Keratinocyte (primary cell): ENCODE data around the gene ERC1.

Experiments
- EZH2 ChIP-seq: IDR thresholded peaks from one replicate; pipeline ENCODE4 v1.6.1; 2012; ENCODE audit warnings: inconsistent platforms, mild to moderate bottlenecking, low read length, moderate library complexity
- TF ChIP-seq, protein P1 (sequence below), 3 experiments: IDR thresholded peaks in 1 of 3; conservative IDR thresholded peaks in 1 of 3; optimal IDR thresholded peaks in 1 of 3; 2 replicates in 2 of 3; 3 replicates in 1 of 3; pipeline versions ENCODE3 to v1.5.1; 2011; ENCODE audit warnings: low read length in 3 of 3, mild to moderate bottlenecking in 3 of 3, moderate library complexity in 2 of 3, control low read depth in 1 of 3, inconsistent platforms in 1 of 3; ENCODE audit not compliant: insufficient read depth in 2 of 3; ENCODE audit errors: extremely low read depth in 1 of 3

GRCh38 chr12:1491983-1492697 is 501.1 kb downstream of the ERC1 start:
- TF ChIP-seq, protein P1, sequence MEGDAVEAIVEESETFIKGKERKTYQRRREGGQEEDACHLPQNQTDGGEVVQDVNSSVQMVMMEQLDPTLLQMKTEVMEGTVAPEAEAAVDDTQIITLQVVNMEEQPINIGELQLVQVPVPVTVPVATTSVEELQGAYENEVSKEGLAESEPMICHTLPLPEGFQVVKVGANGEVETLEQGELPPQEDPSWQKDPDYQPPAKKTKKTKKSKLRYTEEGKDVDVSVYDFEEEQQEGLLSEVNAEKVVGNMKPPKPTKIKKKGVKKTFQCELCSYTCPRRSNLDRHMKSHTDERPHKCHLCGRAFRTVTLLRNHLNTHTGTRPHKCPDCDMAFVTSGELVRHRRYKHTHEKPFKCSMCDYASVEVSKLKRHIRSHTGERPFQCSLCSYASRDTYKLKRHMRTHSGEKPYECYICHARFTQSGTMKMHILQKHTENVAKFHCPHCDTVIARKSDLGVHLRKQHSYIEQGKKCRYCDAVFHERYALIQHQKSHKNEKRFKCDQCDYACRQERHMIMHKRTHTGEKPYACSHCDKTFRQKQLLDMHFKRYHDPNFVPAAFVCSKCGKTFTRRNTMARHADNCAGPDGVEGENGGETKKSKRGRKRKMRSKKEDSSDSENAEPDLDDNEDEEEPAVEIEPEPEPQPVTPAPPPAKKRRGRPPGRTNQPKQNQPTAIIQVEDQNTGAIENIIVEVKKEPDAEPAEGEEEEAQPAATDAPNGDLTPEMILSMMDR (optimal IDR thresholded peaks at IDR 0.05 in 1 of 3, IDR thresholded peaks at IDR 0.05 in 1 of 3, conservative IDR thresholded peaks at IDR 0.05 in 1 of 3; ENCODE audit: extremely low read depth in 1 of 3, insufficient read depth in 2 of 3, low read length in 3 of 3), result no peak
- no peak for TF ChIP-seq EZH2
